A549 treated with DMSO at 1 μM for 4 hours (cell line): ENCODE results near the gene GNA14. TPM values are rescaled to one million over a fixed set of nuclear protein-coding genes. Genes with fewer than 3 reads are reported as not detected.

Experiments
- total RNA-seq: library from RNA; stranded (reverse); fragments of 200-300 nt; extraction: Qiagen RNA extraction; gene quantifications from 5 replicates; pipeline ENCODE4 v1.2.3, GENCODE V29; 2022; ENCODE audit warnings: low read depth

GNA14 gene
- total RNA-seq = 0.03 TPM in 1 of 5 replicates, not detected in the others

DNA sequence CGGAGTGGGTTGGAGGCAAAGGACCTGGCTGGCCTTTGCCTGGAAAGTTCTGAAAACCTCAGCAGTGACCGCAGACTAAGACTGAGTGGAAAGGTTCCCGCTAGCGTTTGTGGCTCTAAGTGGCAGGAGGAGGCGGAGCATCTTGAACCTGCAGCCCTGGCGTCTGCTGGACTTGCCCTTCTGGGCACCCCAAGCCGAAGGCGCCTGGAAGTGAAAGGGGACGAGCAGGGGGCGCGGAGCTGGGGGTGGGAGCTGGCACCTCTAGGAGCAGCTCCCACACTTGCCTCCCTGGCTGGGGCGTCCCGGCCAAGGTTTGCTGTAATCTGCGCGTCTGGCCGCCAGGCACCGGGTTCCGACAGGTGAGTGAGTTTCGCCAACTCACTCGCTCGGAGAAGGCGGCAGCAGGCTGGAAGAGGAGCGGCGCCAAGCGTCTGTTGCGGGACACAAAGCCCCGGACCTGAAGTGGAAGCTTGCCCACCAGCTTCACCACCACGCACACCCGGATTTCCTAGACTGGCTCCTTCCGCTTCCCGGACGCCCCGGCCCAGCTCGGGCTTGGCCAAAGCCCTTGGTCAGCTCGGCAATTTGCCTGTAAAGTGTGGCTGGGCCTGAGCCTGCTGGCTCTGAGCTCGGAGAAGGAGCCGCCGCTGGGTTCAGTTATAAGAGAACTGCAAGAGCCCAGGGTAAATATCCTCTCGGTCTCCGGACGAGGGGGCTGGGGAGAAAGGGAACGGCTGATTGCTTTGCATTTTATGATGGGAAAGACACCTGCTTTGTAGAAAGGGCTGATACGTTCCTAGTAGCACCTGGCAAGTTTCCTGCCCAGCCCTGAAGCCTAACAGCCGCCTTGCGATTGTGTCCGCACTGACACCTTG lies at the start of gene GNA14:
Gene GNA14, minus strand, starts transcription at position 89 of the 875 bp plus-strand sequence. CDS start 529 bp downstream, outside the sequence.

